GM23338 (cell line): Measurements from ENCODE around the gene CLSTN1. TPM values are rescaled to one million over a fixed set of nuclear protein-coding genes. Genes with fewer than 3 reads are reported as not detected.

ENCODE experiments used
- ATAC-seq: fragments of 200-7000 bp; cut with Tn5 transposase; 3 replicates; pipeline ENCODE4 v1.9.1; 2020
- DNase-seq: peaks from one replicate; pipeline ENCODE4 v3.0.0-alpha.2; 2015; ENCODE audit warnings: low spot score
- H2AFZ ChIP-seq: fragments of 200-600 bp; sonication (generic); 2 replicates; pipeline ENCODE4 v1.8.0; 2016; ENCODE audit warnings: antibody characterized with exemption, mild to moderate bottlenecking, moderate library complexity
- H3F3A ChIP-seq: fragments of 200-600 bp; sonication (generic); replicated peaks from 2 replicates; pipeline ENCODE4 v1.8.0; 2017; ENCODE audit warnings: antibody characterized with exemption, mixed run types, low read depth
- H3K27ac ChIP-seq: fragments of 200-600 bp; sonication (generic); 2 replicates; pipeline ENCODE4 v1.6.1; 2016; ENCODE audit warnings: low read depth
- H3K27me3 ChIP-seq: fragments of 200-600 bp; sonication (generic); 2 replicates; pipeline ENCODE4 v1.8.0; 2016; ENCODE audit warnings: mild to moderate bottlenecking, mixed run types, moderate library complexity; ENCODE audit not compliant: insufficient read depth
- H3K36me3 ChIP-seq: fragments of 200-600 bp; sonication (generic); 2 replicates; pipeline ENCODE4 v1.8.0; 2016; ENCODE audit warnings: mild to moderate bottlenecking; ENCODE audit not compliant: insufficient read depth
- H3K4me1 ChIP-seq: fragments of 200-600 bp; sonication (generic); 2 replicates; pipeline ENCODE4 v1.8.0; 2016; ENCODE audit warnings: mild to moderate bottlenecking, moderate library complexity; ENCODE audit not compliant: insufficient read depth
- H3K4me2 ChIP-seq: fragments of 200-600 bp; sonication (generic); 2 replicates; pipeline ENCODE4 v1.7.1; 2017; ENCODE audit warnings: mixed run types
- H3K4me3 ChIP-seq: fragments of 200-600 bp; sonication (generic); 2 replicates; pipeline ENCODE4 v1.6.1; 2016; ENCODE audit warnings: mixed run types
- H3K79me2 ChIP-seq: fragments of 200-600 bp; sonication (generic); replicated peaks from 2 replicates; pipeline ENCODE4 v1.8.0; 2017; ENCODE audit warnings: mild to moderate bottlenecking; ENCODE audit not compliant: insufficient read depth
- H3K9me2 ChIP-seq: fragments of 200-600 bp; sonication (generic); 2 replicates; pipeline ENCODE4 v1.8.0; 2017; ENCODE audit not compliant: insufficient read depth
- H4K20me1 ChIP-seq: fragments of 200-600 bp; sonication (generic); replicated peaks from 2 replicates; pipeline ENCODE4 v1.8.0; 2017; ENCODE audit warnings: mild to moderate bottlenecking; ENCODE audit not compliant: insufficient read depth
- H3K27ac Mint-ChIP-seq: 2 replicates; pipeline ENCODE4 v1.8.0; 2020; ENCODE audit warnings: inconsistent platforms, mild to moderate bottlenecking, moderate library complexity, mixed read lengths
- H3K27me3 Mint-ChIP-seq: 3 replicates; pipeline ENCODE4 v1.8.0; 2022; ENCODE audit warnings: low read depth, mild to moderate bottlenecking, moderate library complexity, mixed read lengths, inconsistent platforms; ENCODE audit not compliant: insufficient read depth, poor library complexity
- H3K36me3 Mint-ChIP-seq: 3 replicates; pipeline ENCODE4 v1.8.0; 2021; ENCODE audit warnings: low read depth, mild to moderate bottlenecking, inconsistent platforms, moderate library complexity, mixed read lengths
- H3K4me1 Mint-ChIP-seq: 3 replicates; pipeline ENCODE4 v1.8.0; 2020; ENCODE audit warnings: mild to moderate bottlenecking, inconsistent platforms, mixed read lengths
- H3K4me3 Mint-ChIP-seq: 3 replicates; pipeline ENCODE4 v1.8.0; 2021; ENCODE audit warnings: moderate library complexity, mild to moderate bottlenecking, inconsistent platforms, mixed read lengths
- H3K9me3 Mint-ChIP-seq: 3 replicates; pipeline ENCODE4 v1.8.0; 2020; ENCODE audit warnings: moderate library complexity, mild to moderate bottlenecking, inconsistent platforms, mixed read lengths
- CTCF ChIP-seq, 2 experiments: fragments of 200-600 bp in 1 of 2; sonication (generic) in 1 of 2; conservative IDR thresholded peaks; 2 replicates each; pipeline versions ENCODE4 v1.5.1 to v1.6.1; 2016 to 2017; ENCODE audit warnings: antibody characterized with exemption in 2 of 2, low read depth in 2 of 2, mild to moderate bottlenecking in 2 of 2, moderate library complexity in 1 of 2
- ETS1 ChIP-seq: IDR thresholded peaks from 2 replicates; pipeline ENCODE4 v1.6.1; 2016; ENCODE audit warnings: antibody characterized with exemption
- EZH2phosphoT487 ChIP-seq: fragments of 200-600 bp; sonication (generic); IDR thresholded peaks from one replicate; pipeline ENCODE4 v1.8.1; 2018; ENCODE audit warnings: antibody characterized with exemption; ENCODE audit not compliant: unreplicated experiment
- JUNB ChIP-seq: IDR thresholded peaks from one replicate; pipeline ENCODE4 v1.6.1; 2016; ENCODE audit warnings: antibody characterized with exemption; ENCODE audit not compliant: unreplicated experiment
- NANOG ChIP-seq: IDR thresholded peaks from 2 replicates; pipeline ENCODE4 v1.6.1; 2016; ENCODE audit warnings: antibody characterized with exemption, borderline replicate concordance
- POLR2AphosphoS5 ChIP-seq: IDR thresholded peaks from 2 replicates; pipeline ENCODE4 v1.6.1; 2016; ENCODE audit warnings: antibody characterized with exemption, low read depth
- REST ChIP-seq: IDR thresholded peaks from one replicate; pipeline ENCODE4 v1.6.1; 2018; ENCODE audit warnings: antibody characterized with exemption; ENCODE audit not compliant: unreplicated experiment
- STAT1 ChIP-seq: IDR thresholded peaks from one replicate; pipeline ENCODE4 v1.6.1; 2016; ENCODE audit warnings: antibody characterized with exemption; ENCODE audit not compliant: unreplicated experiment
- ZNF114 ChIP-seq: fragments of 250-450 bp; sonication (Bioruptor Pico); IDR thresholded peaks from 2 replicates; pipeline ENCODE4 v1.5.0; 2020; ENCODE audit warnings: mild to moderate bottlenecking, moderate library complexity
- ZNF462 ChIP-seq: fragments of 250-450 bp; sonication (Bioruptor Pico); IDR thresholded peaks from 2 replicates; pipeline ENCODE4 v1.5.0; 2020; ENCODE audit warnings: mild to moderate bottlenecking, moderate library complexity
- polyA plus RNA-seq: library from polyadenylated mRNA; unstranded; fragments of >200 nt; fragmentation: Nextera tagmentation; extraction: Ambion mirVana; gene quantifications from 2 replicates; pipeline ENCODE4 v1.2.1, GENCODE V29; 2016
- total RNA-seq: library from RNA; depleted of rRNA; stranded (reverse); fragments of >200 nt; shearing (Covaris generic); gene quantifications from 2 replicates; pipeline ENCODE4 v1.2.3, GENCODE V29; 2014

CLSTN1 gene
- total and polyA plus RNA-seq, 2 experiments from 2014 or later, result 38.5 to 66.2 TPM

- TF ChIP-seq ZNF462 (CRISPR knock-in tag) (no peak), EZH2phosphoT487 (no peak)
These were observed 40.9 kb downstream of the CLSTN1 start (continued) for GRCh38 chr1:9782897-9783296.

GRCh38 chr1:9782116-9782751, 41.5 kb downstream of the CLSTN1 start:
- Mint-ChIP-seq H3K9me3 (no peaks in the 10 kb centered on the region), H3K4me3 (no peak overlapping the region), H3K27me3 (peaks cover 4% of the 10 kb centered on the region), H3K4me1 (peaks cover 6% of the 10 kb centered on the region; the same call in 2 of the 3 replicates), H3K36me3 (no peaks in the 10 kb centered on the region), H3K27ac (no peak overlapping the region)
- Histone ChIP-seq H3K4me1 (no peaks in the 10 kb centered on the region), H2AFZ (no peak overlapping the region), H3K4me2 (no peak overlapping the region), H3K27me3 (no peaks in the 10 kb centered on the region), H4K20me1 (peaks cover 28% of the 10 kb centered on the region), H3K36me3 (no peaks in the 10 kb centered on the region), H3K9me2 (no peaks in the 10 kb centered on the region), H3K79me2 (peaks cover 82% of the 10 kb centered on the region), H3K4me3 (no peak overlapping the region), H3F3A (no peaks in the 10 kb centered on the region; the same call in 1 of the 2 replicates), H3K27ac (no peak overlapping the region)
- ATAC-seq (no peak), DNase-seq (no peak)
- TF ChIP-seq CTCF (conservative IDR thresholded peaks at IDR 0.05; ENCODE audit: low read depth in 2 of 2), result no peak
- no peak for TF ChIP-seq REST
- no peak for TF ChIP-seq STAT1
- TF ChIP-seq POLR2AphosphoS5, result no peak
- TF ChIP-seq ETS1, result no peak
- no peak for TF ChIP-seq JUNB
- TF ChIP-seq NANOG, result no peak
- no peak for TF ChIP-seq EZH2phosphoT487
- no peak for TF ChIP-seq ZNF114 (CRISPR knock-in tag)
